MCF 10A (cell line): ENCODE data around the gene CACNA2D4. TPM values are rescaled to one million over a fixed set of nuclear protein-coding genes. Genes with fewer than 3 reads are reported as not detected.

Source experiments
- BruUV-seq: library from RNA; stranded (reverse); fragments of 400-500 nt; replicated peaks from 2 replicates; lab custom pipeline; 2021; lab: Mats Ljungman, UMichigan
- CTCF ChIA-PET: fragments of 300-600 bp; sonication (Branson Sonifier 250); formaldehyde crosslinking; extraction: SDS; loops from one replicate; lab custom pipeline; 2021; ENCODE audit warnings: antibody characterized with exemption, inconsistent platforms; lab: Yijun Ruan, JAX
- POLR2A ChIA-PET: fragments of 300-600, 350-650 bp; sonication (Branson Sonifier 250); formaldehyde crosslinking; extraction: SDS; loops from one replicate; lab custom pipeline; 2020; ENCODE audit warnings: antibody characterized with exemption, inconsistent platforms; lab: Yijun Ruan, JAX
- DNase-seq: peaks from one replicate; pipeline ENCODE4 v3.0.0-alpha.2; 2018; ENCODE audit not compliant: unreplicated experiment
- H3K27ac Mint-ChIP-seq: one replicate; pipeline ENCODE4 v1.8.0; 2022; ENCODE audit warnings: mild to moderate bottlenecking, low read depth, mixed read lengths; ENCODE audit not compliant: unreplicated experiment
- H3K27me3 Mint-ChIP-seq: one replicate; pipeline ENCODE4 v1.8.0; 2022; ENCODE audit warnings: mixed read lengths; ENCODE audit not compliant: insufficient read depth, unreplicated experiment
- H3K36me3 Mint-ChIP-seq: one replicate; pipeline ENCODE4 v1.8.0; 2022; ENCODE audit warnings: mild to moderate bottlenecking, moderate library complexity, mixed read lengths; ENCODE audit not compliant: insufficient read depth, unreplicated experiment
- H3K4me1 Mint-ChIP-seq: one replicate; pipeline ENCODE4 v1.8.0; 2022; ENCODE audit warnings: mixed read lengths; ENCODE audit not compliant: insufficient read depth, unreplicated experiment
- H3K4me3 Mint-ChIP-seq: one replicate; pipeline ENCODE4 v1.8.0; 2022; ENCODE audit warnings: mild to moderate bottlenecking, moderate library complexity, mixed read lengths; ENCODE audit not compliant: unreplicated experiment
- H3K9me3 Mint-ChIP-seq: one replicate; pipeline ENCODE4 v1.8.0; 2022; ENCODE audit warnings: mixed read lengths; ENCODE audit not compliant: unreplicated experiment
- CTCF ChIP-seq: fragments of 200-600 bp; IDR thresholded peaks from one replicate; pipeline ENCODE4 v1.8.0; 2022; ENCODE audit warnings: antibody characterized with exemption, mild to moderate bottlenecking; ENCODE audit not compliant: unreplicated experiment
- intact Hi-C: fragments of 100-400 bp; cut with micrococcal nuclease; formaldehyde crosslinking; loops from 2 replicates; pipeline ENCODE4 v1.14.1; 2022
- total RNA-seq: library from RNA; stranded (reverse); gene quantifications from 2 replicates; pipeline ENCODE4 v1.2.3, GENCODE V29; 2022

CACNA2D4 gene
- total RNA-seq, 1 experiment from 2014 or later, result not detected

DNA sequence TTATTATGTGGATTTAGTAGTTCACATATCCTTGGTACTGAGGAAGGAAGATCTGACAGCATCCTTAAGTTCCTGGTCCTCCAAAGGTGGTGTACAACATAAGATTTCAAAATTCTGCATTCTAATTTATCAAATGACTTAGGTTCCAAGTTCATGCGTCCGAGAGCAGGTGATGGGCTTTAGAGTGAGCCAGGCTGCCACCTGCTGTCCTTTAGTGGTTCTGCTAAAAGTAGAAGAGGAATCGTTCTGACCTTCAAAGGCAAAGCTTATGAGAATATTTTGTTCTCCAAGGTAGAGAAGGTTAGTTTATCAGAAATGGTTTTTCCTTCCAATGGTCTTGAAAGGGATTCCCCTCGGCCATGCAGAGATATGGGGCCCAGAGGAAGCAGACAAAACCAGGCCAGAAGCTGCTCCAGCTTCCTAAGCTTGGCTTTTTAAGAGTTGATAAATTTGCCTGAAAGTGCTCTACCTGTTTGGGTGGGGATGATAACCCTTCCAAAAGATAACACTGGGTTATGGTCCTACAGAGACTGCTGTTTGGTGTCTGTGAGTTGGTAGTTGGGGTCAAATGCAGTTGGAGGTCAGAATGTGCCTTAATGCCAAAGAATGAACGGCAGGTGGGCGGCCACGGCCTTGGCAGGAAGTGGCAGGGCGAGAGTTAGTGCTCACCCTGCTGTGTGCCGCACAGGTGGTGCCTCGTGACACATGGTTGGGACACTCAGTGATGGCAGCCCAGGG lies 127.2 kb downstream of the CACNA2D4 start:
- Mint-ChIP-seq H3K4me3 (no peak overlapping the region), H3K27ac (no peak overlapping the region), H3K27me3 (no peaks in the 10 kb centered on the region), H3K36me3 (peaks cover 36% of the 10 kb centered on the region), H3K4me1 (peaks cover 14% of the 10 kb centered on the region), H3K9me3 (no peaks in the 10 kb centered on the region)
- TF ChIP-seq CTCF, result peak; percentile 71
- POLR2A ChIA-PET, result interaction anchor here (0.5 to 1.9 kb wide), 13 partner anchors 13 to 160 kb away, joined by 3 to 8 read pairs (median 3); no protein-coding TSS in a partner anchor
- BruUV-seq, result no TSS peak
- peak; percentile 74 for DNase-seq
- intact Hi-C loops, result loop anchor here (1.0 kb wide), 3 partner anchors 100 to 157 kb away; partner anchors contain the start of gene ADIPOR2
- CTCF ChIA-PET, result interaction anchor here (0.6 to 14.0 kb wide), 39 partner anchors 9 to 681 kb away, joined by 3 to 341 read pairs (median 5); partner anchors contain the start of gene WNT5B

DNA sequence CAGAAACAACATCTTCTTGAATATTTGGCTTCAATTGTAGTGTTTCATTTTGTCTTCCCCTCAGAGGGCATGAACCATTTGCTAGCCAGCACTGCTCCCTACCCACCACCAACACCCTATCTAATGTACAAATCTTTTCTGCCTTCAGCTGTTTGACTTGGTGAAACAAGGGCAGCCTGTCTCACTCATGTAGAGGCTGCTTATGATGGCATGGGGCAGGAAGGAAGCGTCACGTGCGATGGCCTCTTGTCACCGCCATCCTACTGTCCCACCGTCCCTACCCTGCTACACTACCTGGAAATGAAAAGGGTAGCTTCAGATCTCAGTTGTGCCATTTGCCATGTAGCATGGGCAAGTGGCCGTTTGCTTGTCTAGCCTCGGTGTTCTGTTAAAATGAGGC lies 128.0 kb downstream of the CACNA2D4 start:
- Mint-ChIP-seq H3K27me3 (no peaks in the 10 kb centered on the region), H3K36me3 (peaks cover 45% of the 10 kb centered on the region), H3K4me3 (no peak overlapping the region), H3K4me1 (peaks cover 8% of the 10 kb centered on the region), H3K9me3 (no peaks in the 10 kb centered on the region), H3K27ac (no peak overlapping the region)
- intact Hi-C loops, result no loop called here
- no peak for TF ChIP-seq CTCF
- ChIA-PET POLR2A (interaction anchor here (0.5 to 1.3 kb wide), 7 partner anchors 12 to 801 kb away, joined by 3 to 7 read pairs (median 3); no protein-coding TSS in a partner anchor), CTCF (interaction anchor here (0.6 to 14.0 kb wide), 29 partner anchors 9 to 1431 kb away, joined by 3 to 341 read pairs (median 7); partner anchors contain the start of gene WNT5B)
- no TSS peak for BruUV-seq
- DNase-seq, result no peak

DNA sequence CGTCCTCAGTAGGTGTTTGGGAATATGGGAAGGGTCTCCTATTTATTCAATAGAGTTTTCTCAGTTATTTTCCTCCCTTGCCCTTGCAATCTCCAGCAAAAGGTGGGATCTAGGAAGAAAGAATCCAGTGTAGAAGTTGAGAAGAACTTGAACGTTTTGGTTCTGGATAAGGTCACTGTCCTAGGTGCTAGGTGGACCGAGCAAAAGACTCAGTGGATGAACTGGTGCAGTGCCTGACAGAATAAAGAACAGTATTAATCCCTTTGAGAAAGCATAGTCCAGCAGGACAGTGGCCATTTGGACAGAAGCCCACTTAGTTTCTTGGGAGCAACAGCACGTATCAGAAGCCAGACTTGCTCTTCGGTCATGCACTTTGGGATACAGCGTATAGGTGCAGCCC lies 130.7 kb downstream of the CACNA2D4 start:
- Mint-ChIP-seq H3K27me3 (no peaks in the 10 kb centered on the region), H3K27ac (no peak overlapping the region), H3K4me1 (peaks cover 8% of the 10 kb centered on the region), H3K36me3 (peaks cover 52% of the 10 kb centered on the region), H3K4me3 (no peak overlapping the region), H3K9me3 (no peaks in the 10 kb centered on the region)
- no peak for DNase-seq
- POLR2A ChIA-PET, result no interaction called here
- no TSS peak for BruUV-seq
- intact Hi-C loops, result no loop called here
- CTCF ChIA-PET, result interaction anchor here (0.9 to 14.0 kb wide), 3 partner anchors 137 to 153 kb away, joined by 3 to 341 read pairs (median 141); no protein-coding TSS in a partner anchor
- no peak for TF ChIP-seq CTCF

DNA sequence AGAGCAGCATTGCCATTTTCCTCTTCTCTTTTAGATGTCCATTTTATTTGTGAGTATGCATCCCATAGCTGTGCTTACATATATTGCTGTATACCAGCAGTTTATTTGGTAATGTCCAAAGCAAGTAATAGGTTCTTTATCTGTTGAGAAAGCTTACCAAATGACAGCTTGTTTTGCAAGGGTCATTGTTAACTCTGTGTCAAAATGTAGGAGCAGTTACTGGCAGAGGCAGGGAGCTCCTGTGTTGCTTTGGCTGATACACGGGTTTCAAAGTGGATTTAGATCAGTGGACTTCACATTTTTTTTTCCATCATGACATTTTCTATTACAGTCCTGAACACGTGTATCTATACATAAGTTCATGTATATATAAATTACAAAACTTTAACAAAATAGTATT lies 136.2 kb downstream of the CACNA2D4 start:
- no peak overlapping the region for H3K27ac Mint-ChIP-seq
- ChIA-PET CTCF (interaction anchor here (0.7 to 1.8 kb wide), 3 partner anchors 8 to 148 kb away, joined by 5 to 14 read pairs (median 6); no protein-coding TSS in a partner anchor), POLR2A (interaction anchor here (1.4 kb wide), 1 partner anchor 92 kb away, joined by 4 read pairs; the partner anchor contains the start of gene ADIPOR2)
- H3K4me3 Mint-ChIP-seq, result no peak overlapping the region
- no peak for DNase-seq
- H3K36me3 Mint-ChIP-seq, result peaks cover 40% of the 10 kb centered on the region
- no peak for TF ChIP-seq CTCF
- peaks cover 25% of the 10 kb centered on the region for H3K4me1 Mint-ChIP-seq
- no peaks in the 10 kb centered on the region for H3K9me3 Mint-ChIP-seq
- no peaks in the 10 kb centered on the region for H3K27me3 Mint-ChIP-seq
- intact Hi-C loops, result no loop called here
- no TSS peak for BruUV-seq
